Middle frontal gyrus (tissue), 1 donor: ENCODE measurements around the gene TSPAN33.
"Not testable (repeated sequence)": the region's sequence is repeated elsewhere in the genome, so short reads cannot be mapped to it uniquely, and the experiment has no call there.

ENCODE experiments used
- DNase-seq: peaks from one replicate; pipeline ENCODE4 v3.0.0-alpha.2; 2015; ENCODE audit warnings: low spot score; ENCODE audit errors: extremely low spot score

The TSPAN33 gene

GRCh38 chr7:129169686-129170440, 25.4 kb downstream of the TSPAN33 start:
- no peak for DNase-seq

- no peak for DNase-seq
These were observed 26.0 kb downstream of the TSPAN33 start for GRCh38 chr7:129170441-129171021.

GRCh38 chr7:129173861-129174260, 29.4 kb downstream of the TSPAN33 start:
- not testable (repeated sequence) for DNase-seq

- DNase-seq, result no peak
These were observed 32.6 kb downstream of the TSPAN33 start for GRCh38 chr7:129176916-129177710.

GRCh38 chr7:129184981-129185670, 40.6 kb downstream of the TSPAN33 start:
- no peak for DNase-seq

- DNase-seq, result no peak
These were observed 42.3 kb downstream of the TSPAN33 start for GRCh38 chr7:129186749-129187260.

GRCh38 chr7:129187681-129188371, 43.3 kb downstream of the TSPAN33 start:
- no peak for DNase-seq

- no peak for DNase-seq
These were observed 43.9 kb downstream of the TSPAN33 start, which contains the start of gene SMO for GRCh38 chr7:129188372-129188891. TSS of gene SMO (plus strand) at chr7:129188633. CDS start at chr7:129189152, 519 bp downstream.

- no peak for DNase-seq
These were observed 44.6 kb downstream of the TSPAN33 start for GRCh38 chr7:129188892-129189660.

GRCh38 chr7:129189661-129190310, 45.3 kb downstream of the TSPAN33 start:
- DNase-seq, result no peak

GRCh38 chr7:129191272-129191671, 46.8 kb downstream of the TSPAN33 start:
- DNase-seq, result no peak

- no peak for DNase-seq
These were observed 49.4 kb downstream of the TSPAN33 start for GRCh38 chr7:129193892-129194291.

- DNase-seq, result no peak
These were observed 53.3 kb downstream of the TSPAN33 start for GRCh38 chr7:129197771-129198170.

- DNase-seq, result no peak
These were observed 54.9 kb downstream of the TSPAN33 start for GRCh38 chr7:129199406-129199805.

- no peak for DNase-seq
These were observed 57.7 kb downstream of the TSPAN33 start for GRCh38 chr7:129202058-129202777.

GRCh38 chr7:129203050-129203741, 58.7 kb downstream of the TSPAN33 start:
- no peak for DNase-seq

GRCh38 chr7:129205126-129205818, 60.8 kb downstream of the TSPAN33 start:
- no peak for DNase-seq
